ENCODE data around the gene AEBP2.
A peak's percentile ranks its signal among the peaks of the same experiment; 100 is the strongest.

Gene AEBP2

GRCh38 chr12:19454837-19455236 lies 15.5 kb downstream of the AEBP2 start:
- no peak for DNase-seq (ENCODE audit: low read depth in 2 of 2)
- no peak overlapping the region for H3K4me3 ChIP-seq (replicated peaks in 1 of 2; ENCODE audit: low read depth in 2 of 2, low read length in 2 of 2)
- TF ChIP-seq CTCF (IDR thresholded peaks at IDR 0.05; ENCODE audit: low read depth, low read length): no peak

GRCh38 chr12:19456176-19456575 lies 16.9 kb downstream of the AEBP2 start:
- TF ChIP-seq CTCF (IDR thresholded peaks at IDR 0.05; ENCODE audit: low read depth, low read length): no peak
- H3K4me3 ChIP-seq (replicated peaks in 1 of 2; ENCODE audit: low read depth in 2 of 2, low read length in 2 of 2): no peak overlapping the region
- no peak for DNase-seq (ENCODE audit: low read depth in 2 of 2)

GRCh38 chr12:19457561-19457960 lies 18.3 kb downstream of the AEBP2 start:
- H3K4me3 ChIP-seq (replicated peaks in 1 of 2; ENCODE audit: low read depth in 2 of 2, low read length in 2 of 2): no peak overlapping the region
- TF ChIP-seq CTCF (IDR thresholded peaks at IDR 0.05; ENCODE audit: low read depth, low read length): no peak
- no peak for DNase-seq (ENCODE audit: low read depth in 2 of 2)

GRCh38 chr12:19458733-19459132 lies 19.4 kb downstream of the AEBP2 start:
- DNase-seq (ENCODE audit: low read depth in 2 of 2): no peak
- no peak overlapping the region for H3K4me3 ChIP-seq (replicated peaks in 1 of 2; ENCODE audit: low read depth in 2 of 2, low read length in 2 of 2)
- no peak for TF ChIP-seq CTCF (IDR thresholded peaks at IDR 0.05; ENCODE audit: low read depth, low read length)

GRCh38 chr12:19461999-19462398 lies 22.7 kb downstream of the AEBP2 start:
- TF ChIP-seq CTCF (IDR thresholded peaks at IDR 0.05; ENCODE audit: low read depth, low read length): no peak
- DNase-seq (ENCODE audit: low read depth in 2 of 2): peak in 1 of 2 donors; percentile 17

GRCh38 chr12:19462406-19462805 lies 23.1 kb downstream of the AEBP2 start:
- TF ChIP-seq CTCF (IDR thresholded peaks at IDR 0.05; ENCODE audit: low read depth, low read length): no peak
- peak; percentile 39 to 51 for DNase-seq (ENCODE audit: low read depth in 2 of 2)
- no peak overlapping the region for H3K4me3 ChIP-seq (replicated peaks in 1 of 2; ENCODE audit: low read depth in 2 of 2, low read length in 2 of 2)

More at GRCh38 chr12:19461999-19462398, 22.7 kb downstream of the AEBP2 start:
- no peak overlapping the region for H3K4me3 ChIP-seq (replicated peaks in 1 of 2; ENCODE audit: low read depth in 2 of 2, low read length in 2 of 2)

GRCh38 chr12:19464192-19464580 lies 24.9 kb downstream of the AEBP2 start:
- H3K4me3 ChIP-seq (replicated peaks in 1 of 2; ENCODE audit: low read depth in 2 of 2, low read length in 2 of 2): no peak overlapping the region
- DNase-seq (ENCODE audit: low read depth in 2 of 2): no peak
- no peak for TF ChIP-seq CTCF (IDR thresholded peaks at IDR 0.05; ENCODE audit: low read depth, low read length)
